Colon (tissue), 2 donors: ENCODE results near the gene ZNF76.
"Not testable (repeated sequence)": the region's sequence is repeated elsewhere in the genome, so short reads cannot be mapped to it uniquely, and the experiment has no call there.

Experiments
- FAIRE-seq: peaks from 2 replicates; lab custom pipeline; 2012; peaks lifted over from hg19 to GRCh38; lab: Jason Lieb, UNC
- donor health status: control.
- donor health status: control.

ZNF76 gene

GRCh38 chr6:35300848-35301247 is 41.3 kb downstream of the ZNF76 start:
- FAIRE-seq, result no peak

- FAIRE-seq, result no peak
Observed at GRCh38 chr6:35302604-35303241, 43.2 kb downstream of the ZNF76 start.

- no peak for FAIRE-seq
Observed at GRCh38 chr6:35304299-35304698, 44.8 kb downstream of the ZNF76 start.

- FAIRE-seq, result no peak
Observed at GRCh38 chr6:35305117-35305516, 45.6 kb downstream of the ZNF76 start.

DNA sequence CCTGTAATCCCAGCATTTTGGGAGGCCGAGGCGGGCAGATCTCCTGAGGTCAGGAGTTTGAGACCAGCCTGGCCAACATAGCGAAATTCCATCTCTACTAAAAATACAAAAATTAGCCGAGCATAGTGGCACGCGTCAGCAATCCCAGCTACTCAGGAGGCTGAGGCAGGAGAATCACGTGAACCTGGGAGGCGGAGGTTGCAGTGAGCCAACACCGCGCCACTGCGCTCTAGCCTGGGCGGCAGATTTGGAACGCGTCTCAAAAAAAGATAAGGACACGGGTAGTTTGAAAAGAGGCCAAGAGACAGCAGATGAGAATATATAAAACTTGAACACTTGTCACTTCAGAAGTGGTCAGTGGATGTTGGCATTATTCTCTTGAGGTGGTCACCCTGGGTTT is 47.6 kb downstream of the ZNF76 start:
- not testable (repeated sequence) for FAIRE-seq

DNA sequence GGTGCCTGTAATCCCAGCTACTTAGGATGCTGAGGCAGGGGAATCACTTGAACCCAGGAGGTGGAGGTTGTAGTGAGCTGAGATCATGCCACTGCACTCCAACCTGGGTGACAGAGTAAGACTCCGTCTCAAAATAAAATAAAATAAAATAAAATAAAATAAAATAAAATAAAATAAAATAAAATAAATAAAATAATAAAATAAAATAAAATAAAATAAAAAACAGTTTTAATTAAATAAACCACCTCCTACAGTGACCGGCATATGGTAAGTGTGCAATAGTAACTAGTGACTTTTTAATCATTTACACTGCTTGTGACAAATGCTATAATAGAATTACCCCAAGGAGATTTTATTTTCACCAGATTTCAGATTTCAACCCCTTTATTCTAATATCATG is 49.0 kb downstream of the ZNF76 start:
- not testable (repeated sequence) for FAIRE-seq

- no peak for FAIRE-seq
Observed at GRCh38 chr6:35309611-35310264, 50.2 kb downstream of the ZNF76 start.

DNA sequence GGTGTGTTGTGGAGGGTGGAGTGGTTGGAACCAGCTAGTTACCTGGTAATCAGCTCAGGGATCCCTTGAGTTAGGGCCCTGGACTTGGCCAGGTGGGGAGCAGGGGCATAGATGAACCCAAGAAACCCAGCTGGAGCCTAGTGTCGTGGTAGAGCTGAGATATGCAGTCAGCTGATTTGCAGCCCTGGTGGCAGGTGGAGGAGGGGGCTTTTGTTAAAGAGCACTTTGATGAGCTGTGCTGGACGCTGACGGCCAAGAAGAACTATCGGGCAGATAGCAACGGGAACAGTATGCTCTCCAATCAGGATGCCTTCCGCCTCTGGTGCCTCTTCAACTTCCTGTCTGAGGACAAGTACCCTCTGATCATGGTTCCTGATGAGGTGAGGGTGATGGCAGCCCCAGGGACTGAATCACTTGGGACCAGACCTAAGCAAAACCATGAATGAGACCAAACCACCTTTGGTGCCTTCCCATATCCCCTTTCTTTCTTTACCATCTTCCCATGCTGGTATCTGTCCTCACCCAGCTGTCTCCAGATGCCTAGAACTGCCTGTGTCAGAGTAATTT is 50.8 kb downstream of the ZNF76 start:
- FAIRE-seq, result no peak

- FAIRE-seq, result no peak
Observed at GRCh38 chr6:35311390-35312075, 52.0 kb downstream of the ZNF76 start.

GRCh38 chr6:35312076-35312800 is 52.7 kb downstream of the ZNF76 start:
- no peak for FAIRE-seq

DNA sequence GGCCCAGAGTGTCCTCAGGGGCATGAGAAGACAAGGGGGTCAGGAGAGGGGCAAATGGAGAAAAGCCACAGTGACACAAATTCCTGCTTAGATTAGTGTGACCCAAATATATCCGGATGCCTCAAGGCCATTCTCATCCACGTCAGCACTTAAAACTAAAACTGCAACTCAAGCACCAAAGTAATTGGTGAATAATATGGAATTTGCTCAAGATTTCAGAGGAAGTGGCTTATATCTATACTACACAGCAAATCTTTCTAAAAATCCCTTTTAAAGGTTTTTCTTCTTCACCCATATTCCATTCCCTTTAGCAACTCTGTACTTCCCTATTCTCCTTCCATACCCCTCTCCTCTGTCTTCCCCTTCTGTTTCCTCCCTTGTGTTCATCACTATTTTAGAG is 53.3 kb downstream of the ZNF76 start:
- no peak for FAIRE-seq

GRCh38 chr6:35317483-35318195 is 58.1 kb downstream of the ZNF76 start:
- FAIRE-seq, result no peak

DNA sequence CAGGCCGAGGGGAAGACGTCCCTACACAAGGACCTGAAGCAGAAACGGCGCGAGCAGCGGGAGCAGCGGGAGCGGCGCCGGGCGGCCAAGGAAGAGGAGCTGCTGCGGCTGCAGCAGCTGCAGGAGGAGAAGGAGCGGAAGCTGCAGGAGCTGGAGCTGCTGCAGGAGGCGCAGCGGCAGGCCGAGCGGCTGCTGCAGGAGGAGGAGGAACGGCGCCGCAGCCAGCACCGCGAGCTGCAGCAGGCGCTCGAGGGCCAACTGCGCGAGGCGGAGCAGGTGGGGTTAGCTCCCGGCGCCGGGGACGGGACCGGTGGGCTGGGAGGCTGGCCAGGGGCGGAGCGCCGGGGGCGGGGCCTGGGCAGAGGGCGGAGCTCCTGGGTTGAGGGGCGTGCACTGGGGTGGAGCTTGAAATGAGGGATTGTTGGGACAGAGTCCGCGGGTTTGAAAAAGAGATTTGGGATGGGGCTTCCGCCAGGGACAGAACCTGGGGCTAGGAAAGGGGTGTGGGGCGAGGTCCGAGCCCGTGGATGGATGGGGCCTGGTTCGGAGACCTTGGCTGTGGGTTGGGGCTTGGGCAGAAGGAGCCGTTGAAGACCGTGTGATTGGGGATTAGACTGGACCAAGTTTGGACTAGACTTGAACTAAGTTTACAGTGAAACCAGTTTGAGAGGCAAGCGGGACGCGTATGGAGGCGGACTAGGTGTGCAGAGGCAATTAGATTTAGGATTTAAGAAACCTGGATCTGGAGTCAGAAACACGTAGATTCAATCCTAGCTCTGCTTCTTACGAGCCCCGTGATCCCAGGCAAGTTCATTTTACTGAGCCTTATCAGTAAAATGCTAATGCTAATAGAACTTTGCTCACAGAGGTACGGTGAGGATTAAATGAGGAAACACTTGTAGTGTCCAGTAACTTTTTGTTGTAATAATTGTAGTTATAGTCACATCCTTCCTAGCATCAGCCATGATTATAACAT is 58.9 kb downstream of the ZNF76 start:
- no peak for FAIRE-seq

GRCh38 chr6:35319346-35320030 is 60.0 kb downstream of the ZNF76 start:
- no peak for FAIRE-seq

- no peak for FAIRE-seq
Observed at GRCh38 chr6:35320031-35320410, 60.5 kb downstream of the ZNF76 start.

GRCh38 chr6:35321091-35321490 is 61.6 kb downstream of the ZNF76 start:
- FAIRE-seq, result no peak

GRCh38 chr6:35327349-35328027 is 68.0 kb downstream of the ZNF76 start:
- no peak for FAIRE-seq

DNA sequence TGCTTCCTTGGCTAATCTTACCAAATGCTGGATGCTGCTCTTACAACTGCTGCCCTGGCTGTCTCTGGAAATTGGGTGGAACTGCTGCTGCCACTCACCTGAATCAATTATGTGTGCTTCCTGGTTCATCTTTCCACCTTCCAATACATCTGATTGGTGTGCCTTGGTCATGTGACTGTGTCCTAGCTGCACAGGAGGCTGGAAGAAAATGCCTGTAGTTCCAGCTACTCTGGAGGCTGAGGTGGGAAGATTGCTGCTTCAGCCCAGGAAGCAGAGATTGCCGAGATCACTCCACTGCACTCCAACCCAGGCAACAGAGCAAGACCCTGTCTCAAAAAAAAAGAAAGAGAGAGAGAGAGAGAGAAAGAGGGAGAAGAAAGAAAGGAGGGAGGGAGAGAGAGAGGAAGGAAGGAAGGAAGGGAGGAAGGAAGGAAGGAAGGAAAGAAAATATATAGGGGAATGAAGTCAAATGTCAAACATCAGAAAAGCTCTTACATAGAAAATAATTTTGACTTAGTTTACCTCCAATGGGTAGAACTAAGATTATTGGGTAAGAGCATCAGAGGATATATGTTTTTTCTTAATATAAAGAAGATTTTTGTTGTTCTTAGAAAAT is 68.7 kb downstream of the ZNF76 start:
- FAIRE-seq, result no peak

GRCh38 chr6:35328965-35329364 is 69.4 kb downstream of the ZNF76 start:
- not testable (repeated sequence) for FAIRE-seq
